Adipose tissue (tissue), 3 donors: Measurements from ENCODE around the gene IDS. TPM values are rescaled to one million over a fixed set of nuclear protein-coding genes. Genes with fewer than 3 reads are reported as not detected.
"Not testable (repeated sequence)": the region's sequence is repeated elsewhere in the genome, so short reads cannot be mapped to it uniquely, and the experiment has no call there.

Source experiments
- H3K27ac ChIP-seq: one replicate; pipeline ENCODE4 v1.5.1; 2013; ENCODE audit warnings: low read depth, low read length
- WGBS, 3 donors: extraction: QIAGEN DNeasy Blood & Tissue Kit; methylation state at CpG; one replicate each; pipeline ENCODE4 v1.1.7; 2013; 5-methylcytosine and 5-hydroxymethylcytosine counted together
- polyA plus RNA-seq, 3 donors: library from polyadenylated mRNA; stranded (reverse); fragments of 200-250 nt; gene quantifications; one replicate each; pipeline ENCODE4 v1.2.3, GENCODE V29; 2013
- donor health status: healthy with polysubstance abuse.
- donor health status: Bipolar disorder and iron deficiency.
- donor health status: healthy.

The IDS gene
- polyA plus RNA-seq, 3 donors = 19.1 to 42.4 (median 35.7) TPM

DNA sequence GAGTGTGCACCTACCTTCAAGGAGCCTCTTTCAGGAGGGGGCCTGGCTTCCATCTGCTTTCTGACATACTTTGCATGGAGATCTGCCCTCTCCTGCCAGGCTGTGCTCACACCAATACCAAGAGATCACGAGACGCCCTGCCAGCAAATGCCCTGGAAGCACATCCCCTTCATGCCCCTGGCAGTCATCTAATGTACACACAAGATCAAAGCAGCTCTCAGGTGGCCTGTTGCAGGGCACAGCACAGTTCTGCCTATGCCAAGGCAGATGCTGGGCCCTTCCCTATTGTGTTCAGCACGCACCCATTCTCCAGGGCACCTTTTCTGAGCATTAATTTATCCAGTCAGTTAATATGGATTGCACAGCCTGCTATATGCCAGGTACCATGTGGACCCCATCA is 27.8 kb upstream of the IDS start:
- WGBS, 3 donors = 100% methylated on average over 1 of the region's 3 CpGs; no CpG with 5 or more reads in 2 of the 3 donors
- not testable (repeated sequence) for H3K27ac ChIP-seq

DNA sequence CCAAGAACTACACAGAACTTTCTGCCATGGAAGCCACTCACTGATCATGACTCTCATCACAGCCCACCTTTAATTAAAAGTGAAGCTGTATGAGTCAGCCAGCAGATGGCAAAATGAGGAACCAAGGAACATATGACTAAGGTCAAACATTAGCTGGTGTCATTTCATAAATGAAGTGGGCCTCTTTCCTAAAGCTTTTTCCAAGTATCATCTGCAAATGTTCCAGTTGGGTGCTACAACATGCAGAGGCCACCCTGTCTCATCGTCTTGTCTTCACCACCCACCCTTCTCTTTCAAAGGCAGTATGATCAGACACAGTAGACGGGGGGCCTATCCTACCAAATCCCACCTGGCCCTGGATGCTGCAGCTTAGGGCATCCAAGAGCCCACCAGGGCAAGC is 26.5 kb upstream of the IDS start:
- 63 to 89% (median 77%) methylated on average over 2 of the region's 2 CpGs for WGBS, 3 donors
- no peak overlapping the region for H3K27ac ChIP-seq

DNA sequence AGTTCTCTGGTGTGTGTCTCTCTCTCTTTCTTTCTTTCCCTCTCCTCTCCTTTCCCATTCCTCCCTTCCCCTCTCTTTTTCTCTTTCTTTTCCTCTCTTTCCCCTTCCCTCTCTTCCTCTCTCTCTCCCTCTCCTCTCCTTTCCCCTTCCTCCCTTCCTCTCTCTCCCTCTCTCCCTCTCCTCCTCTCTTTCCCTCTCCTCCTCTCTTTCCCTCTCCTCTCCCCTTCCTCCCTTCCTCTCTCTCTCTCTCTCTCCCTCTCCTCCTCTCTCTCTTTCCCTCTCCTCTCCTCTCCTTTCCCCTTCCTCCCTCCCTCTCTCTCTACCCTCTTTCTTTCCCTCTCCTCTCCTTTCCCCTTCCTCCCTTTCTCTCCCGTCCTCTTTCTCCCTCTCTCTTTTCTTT is 23.3 kb upstream of the IDS start:
- H3K27ac ChIP-seq = no peak overlapping the region
- WGBS, 3 donors = 42 to 92% (median 78%) methylated on average over 1 of the region's 1 CpG

DNA sequence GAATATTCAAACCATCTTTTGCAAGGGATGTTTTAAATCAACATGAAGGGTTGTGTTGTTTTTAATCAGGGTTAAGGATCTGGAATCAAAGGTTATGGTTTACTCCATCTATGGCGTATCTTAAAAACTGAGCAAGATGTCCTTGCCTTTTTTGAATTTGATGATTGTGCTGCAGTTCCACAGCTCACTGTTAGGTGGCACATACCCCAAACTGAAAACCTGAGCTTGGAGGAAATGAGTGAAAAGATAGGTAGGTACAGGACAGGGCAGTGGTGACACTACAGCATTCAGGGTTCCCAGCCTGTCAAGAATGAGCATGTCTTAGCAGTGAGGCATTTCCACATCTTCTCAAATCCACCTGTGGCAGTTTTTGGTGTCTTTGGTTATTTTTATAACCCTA is 22.6 kb upstream of the IDS start:
- H3K27ac ChIP-seq = no peak overlapping the region

DNA sequence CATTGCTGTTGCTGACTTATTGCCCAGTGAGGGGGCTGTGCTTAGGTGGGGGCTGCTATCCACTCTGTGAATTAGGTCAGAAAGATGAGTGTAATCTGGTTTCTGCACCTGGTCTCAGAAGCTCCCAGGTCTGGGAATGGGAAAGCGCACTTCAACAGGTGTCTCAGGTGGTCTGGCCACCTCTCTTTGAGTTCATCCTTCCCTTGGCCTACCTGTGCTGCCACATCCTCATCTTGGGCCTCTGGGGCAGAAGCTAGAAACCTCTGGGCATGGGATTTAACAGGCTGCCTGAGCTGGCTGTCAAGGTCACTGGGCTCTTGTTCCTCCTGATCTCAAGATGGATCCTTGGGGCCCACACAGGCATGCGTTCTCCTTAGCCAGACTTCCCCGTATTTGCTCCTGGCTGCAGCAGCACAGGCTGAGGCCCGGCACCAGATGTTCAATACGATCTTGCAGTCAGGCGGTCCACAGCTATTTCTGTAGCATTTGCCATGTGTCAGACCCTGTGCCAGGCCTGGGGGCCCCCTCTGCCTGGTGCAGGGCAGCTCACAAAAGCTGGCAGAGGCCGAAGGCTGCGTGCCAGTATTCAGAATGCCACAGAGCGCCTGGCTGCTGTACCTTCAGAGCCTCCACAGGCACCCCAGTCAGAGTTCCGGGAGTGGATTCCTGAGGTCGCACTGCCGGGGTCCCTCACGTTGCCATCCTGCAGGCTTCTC is 21.4 kb upstream of the IDS start:
- not testable (repeated sequence) for H3K27ac ChIP-seq
- WGBS, 3 donors = 65 to 74% (median 68%) methylated on average over 5 to 9 of the region's 13 CpGs

More for the DNA sequence above, 22.6 kb upstream of the IDS start:
- 44 to 70% (median 55%) methylated on average over 1 of the region's 1 CpG for WGBS, 3 donors

DNA sequence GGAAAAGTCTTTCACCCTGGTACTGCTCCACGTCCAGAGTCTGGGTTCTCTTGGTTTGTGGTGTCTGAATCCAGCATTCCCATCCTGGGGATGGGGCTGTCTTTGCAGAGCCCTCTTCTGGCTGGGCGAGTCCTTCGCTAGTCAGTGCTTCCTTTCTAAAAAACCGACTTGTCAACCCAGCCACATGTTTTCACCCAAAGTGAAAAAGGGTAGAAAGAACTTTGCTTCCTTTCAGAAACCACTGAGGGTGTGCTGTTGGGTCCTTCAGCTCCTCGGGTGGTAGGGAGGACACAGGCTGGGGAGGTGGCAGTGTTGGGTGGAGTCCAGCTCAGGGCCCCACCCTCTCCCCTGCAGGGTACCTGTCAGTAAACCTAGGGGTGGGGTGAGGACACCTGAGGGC is 20.8 kb upstream of the IDS start:
- WGBS, 3 donors = 30 to 72% (median 45%) methylated on average over 5 of the region's 5 CpGs
- not testable (repeated sequence) for H3K27ac ChIP-seq

DNA sequence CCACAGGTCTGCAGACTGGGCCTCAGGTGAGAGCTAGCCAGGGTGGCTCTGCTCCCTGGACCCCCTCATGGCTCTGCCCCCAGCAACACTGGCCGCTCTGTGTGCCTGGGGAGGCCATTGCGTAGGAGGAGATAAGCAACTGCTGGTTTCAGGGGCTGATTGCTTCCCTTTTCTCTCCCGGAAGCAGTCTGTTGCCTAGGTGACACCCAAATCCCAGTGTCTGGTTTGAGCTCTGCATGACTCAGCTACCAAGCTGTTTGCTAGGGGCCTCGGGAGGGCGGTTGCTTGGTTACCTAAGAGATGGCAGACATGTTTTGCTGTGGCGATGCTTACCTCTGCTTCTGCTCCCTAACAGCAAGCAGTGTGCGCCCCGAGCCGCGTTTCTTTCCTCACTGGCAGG is 20.3 kb upstream of the IDS start:
- H3K27ac ChIP-seq = not testable (repeated sequence)
- 1 to 60% (median 20%) methylated on average over 2 to 5 of the region's 10 CpGs for WGBS, 3 donors

DNA sequence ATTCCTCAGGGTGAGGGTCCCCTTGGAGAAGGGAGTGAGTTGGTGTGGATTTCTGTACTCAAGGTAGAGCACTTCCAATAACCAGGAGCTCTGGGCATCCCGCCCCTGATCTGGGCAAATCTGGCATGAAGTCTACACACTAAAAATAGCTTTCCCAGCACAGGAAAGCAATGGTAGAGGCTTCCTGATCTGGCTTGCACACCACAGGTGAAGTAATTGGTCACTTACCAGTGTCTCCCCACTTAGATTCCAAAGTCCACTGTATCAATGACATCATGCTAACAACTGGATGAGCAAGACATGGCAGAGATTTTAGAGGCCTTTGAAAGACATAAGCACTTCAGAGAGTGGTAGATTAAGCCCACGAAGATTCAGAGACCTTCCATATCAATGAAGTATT is 17.8 kb upstream of the IDS start:
- WGBS, 3 donors = 49 to 81% (median 74%) methylated on average over 2 of the region's 2 CpGs
- no peak overlapping the region for H3K27ac ChIP-seq

DNA sequence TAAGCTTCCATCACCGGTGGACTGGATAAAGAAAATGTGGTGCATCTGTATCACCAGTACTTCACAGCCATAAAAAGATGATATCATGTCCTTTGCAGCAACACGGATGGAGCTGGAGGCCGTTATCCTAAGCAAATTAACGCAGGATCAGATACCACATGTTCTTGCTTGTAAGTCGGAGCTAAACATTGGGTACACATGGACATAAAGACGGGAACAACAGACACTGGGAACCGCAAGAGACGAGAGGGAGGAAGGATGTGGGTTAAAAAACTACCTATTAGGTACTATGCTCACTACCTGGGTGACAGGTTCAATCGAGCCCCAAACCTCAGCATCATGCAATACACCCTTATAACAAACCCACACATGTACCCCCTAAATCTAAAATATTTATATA is 16.3 kb upstream of the IDS start:
- WGBS, 3 donors = 59 to 84% (median 67%) methylated on average over 9 of the region's 9 CpGs

DNA sequence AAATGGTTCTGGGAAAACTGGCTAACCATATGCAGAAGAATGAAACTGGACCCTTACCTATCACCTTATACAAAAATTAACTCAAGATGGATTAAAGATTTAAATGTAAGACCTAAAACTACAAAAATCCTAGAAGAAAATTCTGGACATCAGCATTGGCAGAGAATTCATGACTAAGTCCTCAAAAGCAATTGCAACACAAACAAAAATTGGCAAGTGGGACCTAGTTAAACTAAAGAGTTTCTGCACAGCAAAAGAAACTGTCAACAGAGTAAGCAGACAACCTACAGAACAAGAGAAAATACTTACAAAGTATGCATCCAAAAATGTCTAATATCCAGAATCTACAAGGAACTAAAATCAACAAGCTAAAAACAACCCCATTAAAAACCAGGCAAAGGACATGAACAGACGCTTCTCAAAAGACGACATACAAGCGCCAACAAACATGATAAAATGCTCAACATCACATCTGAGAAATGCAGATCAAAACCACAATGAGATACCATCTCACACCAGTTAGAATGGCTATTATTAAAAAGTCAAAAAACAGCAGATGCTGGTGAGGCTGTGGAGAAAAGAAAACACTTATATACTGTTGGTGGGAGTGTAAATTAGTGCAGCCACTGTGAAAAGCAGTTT is 15.7 kb upstream of the IDS start:
- WGBS, 3 donors = 49 to 64% (median 57%) methylated on average over 3 of the region's 3 CpGs
- H3K27ac ChIP-seq = not testable (repeated sequence)

More for the DNA sequence above, 16.3 kb upstream of the IDS start:
- H3K27ac ChIP-seq = no peak overlapping the region

DNA sequence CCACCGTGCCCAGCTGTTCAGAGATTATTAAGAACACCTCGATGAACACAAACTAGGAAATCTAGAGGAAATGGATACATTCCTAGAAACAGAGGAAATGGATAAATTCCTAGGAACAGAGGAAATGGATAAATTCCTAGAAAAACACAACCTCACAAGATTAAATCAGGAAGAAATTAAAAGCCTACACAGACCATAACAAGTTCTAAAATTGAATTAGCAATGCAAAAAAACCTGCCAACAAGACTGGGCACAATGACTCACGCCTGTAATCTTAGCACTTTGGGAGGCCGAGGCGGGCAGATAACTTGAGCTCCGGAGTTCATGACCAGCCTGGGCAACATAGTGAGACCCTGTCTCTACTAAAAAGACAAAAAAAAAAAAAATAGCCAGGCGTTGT is 13.1 kb upstream of the IDS start:
- H3K27ac ChIP-seq = no peak overlapping the region

DNA sequence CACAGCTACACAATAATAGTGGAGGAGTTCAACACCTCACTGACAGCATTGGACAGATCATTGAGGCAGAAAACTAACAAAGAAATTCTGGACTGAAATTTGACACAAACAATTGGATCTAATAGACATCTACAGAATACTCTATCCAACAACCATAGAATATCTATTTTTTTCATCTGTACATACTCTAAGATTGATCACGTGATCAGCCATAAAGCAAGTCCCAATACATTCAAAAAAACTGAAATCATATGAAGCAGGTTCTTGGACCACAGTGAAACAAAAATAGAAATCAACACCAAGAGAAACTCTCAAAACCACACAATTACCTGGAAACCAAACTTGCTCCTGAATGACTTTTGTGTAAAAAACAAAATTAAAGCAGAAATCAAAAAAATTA is 12.2 kb upstream of the IDS start:
- no peak overlapping the region for H3K27ac ChIP-seq
- WGBS, 3 donors = 73 to 95% (median 92%) methylated on average over 1 of the region's 1 CpG

More for the DNA sequence above, 13.1 kb upstream of the IDS start:
- WGBS, 3 donors = 58 to 67% (median 61%) methylated on average over 7 of the region's 7 CpGs

DNA sequence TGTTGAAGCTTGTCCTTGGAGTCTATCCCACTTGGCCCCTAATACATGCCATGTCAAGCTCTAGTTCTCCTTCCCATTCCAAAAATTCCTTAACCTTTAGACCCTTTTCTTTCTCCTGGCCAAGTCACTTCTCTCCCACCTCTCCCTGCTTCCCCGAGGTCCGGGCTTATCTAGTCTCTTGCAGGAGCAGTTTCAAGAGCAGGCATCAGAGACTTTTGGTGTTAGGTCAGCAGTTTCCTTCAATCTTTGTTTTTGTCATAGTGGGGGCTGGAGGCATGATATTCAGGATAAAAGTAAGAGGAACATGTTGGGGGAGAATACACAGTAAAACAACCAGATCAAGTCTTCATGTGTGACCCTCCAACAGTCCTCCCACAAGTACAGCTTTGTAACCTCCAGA is 11.5 kb upstream of the IDS start:
- 55 to 82% (median 64%) methylated on average over 2 of the region's 2 CpGs for WGBS, 3 donors
- H3K27ac ChIP-seq = no peak overlapping the region

DNA sequence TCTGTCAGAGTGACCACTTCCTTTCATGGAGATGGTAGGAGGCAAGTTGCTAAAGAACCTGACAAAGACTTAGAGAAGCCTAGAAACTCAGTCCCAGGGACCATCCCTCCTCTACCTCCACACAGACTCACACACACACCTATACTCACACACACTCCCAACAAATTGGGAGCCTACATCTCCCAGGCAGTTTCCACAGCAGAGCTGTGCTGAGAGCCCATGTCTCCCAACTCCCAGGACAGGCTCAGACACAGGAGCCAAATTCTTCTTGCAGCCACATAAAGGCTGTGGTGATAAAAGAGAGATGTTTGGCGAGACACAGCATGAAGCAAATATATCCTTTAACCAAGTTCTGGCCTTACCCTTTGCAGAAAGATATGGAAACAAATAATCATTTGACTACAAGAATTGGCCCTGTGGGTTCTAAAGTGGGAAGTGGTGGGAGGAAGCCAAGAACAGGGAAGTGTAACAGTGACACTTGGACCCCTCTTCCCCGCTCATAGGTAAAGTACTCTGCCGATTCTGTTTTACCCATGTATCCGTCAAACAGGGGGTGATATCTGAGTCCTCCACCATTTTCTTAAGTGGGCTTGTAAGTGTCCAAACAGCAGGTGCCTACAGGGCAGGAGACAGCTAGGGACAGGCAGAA is 11.0 kb upstream of the IDS start:
- no peak overlapping the region for H3K27ac ChIP-seq
- 43 to 84% (median 45%) methylated on average over 4 of the region's 4 CpGs for WGBS, 3 donors

DNA sequence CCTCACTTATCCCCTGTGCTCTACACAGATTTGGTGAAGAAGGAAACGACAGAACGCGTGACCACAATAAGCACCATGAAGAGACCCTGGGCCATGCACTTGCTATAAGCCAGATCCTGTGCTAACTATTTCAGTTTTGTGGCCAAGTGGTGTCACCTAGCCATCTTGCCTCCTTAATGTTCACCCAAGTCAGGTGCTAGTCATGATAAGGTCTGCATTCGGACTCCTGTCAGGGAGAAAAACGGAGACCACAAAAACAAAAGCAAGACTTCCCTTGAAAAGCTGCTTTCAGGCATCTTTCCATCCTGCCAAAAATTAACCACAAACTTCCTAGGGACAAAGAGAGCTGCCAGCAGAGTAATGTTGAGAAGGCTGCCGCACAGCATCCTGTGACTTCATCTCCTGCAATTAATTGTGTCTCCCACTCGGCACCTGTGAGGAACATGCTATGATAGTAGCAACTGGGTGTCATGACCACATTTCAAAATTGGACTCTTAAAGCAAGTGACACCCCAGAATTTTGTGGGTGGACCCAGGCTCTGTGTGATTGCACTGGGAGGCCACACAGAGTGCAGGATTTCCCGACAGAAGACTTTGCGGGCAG is 8.8 kb upstream of the IDS start:
- no peak overlapping the region for H3K27ac ChIP-seq
- WGBS, 3 donors = 40 to 88% (median 46%) methylated on average over 9 of the region's 9 CpGs

DNA sequence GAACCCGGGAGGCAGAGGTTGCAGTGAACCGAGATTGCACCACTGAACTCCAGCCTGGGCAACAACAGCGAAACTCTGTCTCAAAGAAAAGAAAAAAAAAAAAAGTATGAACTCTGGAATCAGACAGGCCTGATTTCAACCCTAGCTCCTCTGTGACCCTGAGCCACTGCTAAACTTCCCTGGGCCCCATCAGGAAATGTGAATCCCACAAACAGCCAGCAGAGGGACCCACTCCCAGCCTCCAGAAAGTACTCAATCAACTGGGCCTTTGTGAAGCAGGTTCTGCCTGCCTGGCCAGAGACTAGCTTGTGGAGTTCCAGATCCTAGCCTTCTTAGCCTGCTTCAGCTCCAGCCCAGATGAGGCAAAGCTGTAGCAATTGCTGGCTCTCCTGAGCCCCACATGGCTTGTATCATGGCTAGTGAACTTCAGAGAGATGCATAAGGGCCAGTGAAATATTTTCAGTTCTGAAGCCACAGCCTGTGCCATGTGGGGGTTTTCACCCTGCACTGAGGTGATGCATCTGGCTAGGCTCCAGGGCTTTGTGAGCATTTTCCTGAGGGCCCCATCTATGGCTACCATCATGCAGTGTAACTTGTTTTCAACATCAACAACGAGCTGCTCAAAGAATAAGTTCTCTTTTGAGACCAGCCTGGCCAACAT is 7.2 kb upstream of the IDS start:
- no peak overlapping the region for H3K27ac ChIP-seq
- 61 to 72% (median 61%) methylated on average over 4 of the region's 4 CpGs for WGBS, 3 donors

DNA sequence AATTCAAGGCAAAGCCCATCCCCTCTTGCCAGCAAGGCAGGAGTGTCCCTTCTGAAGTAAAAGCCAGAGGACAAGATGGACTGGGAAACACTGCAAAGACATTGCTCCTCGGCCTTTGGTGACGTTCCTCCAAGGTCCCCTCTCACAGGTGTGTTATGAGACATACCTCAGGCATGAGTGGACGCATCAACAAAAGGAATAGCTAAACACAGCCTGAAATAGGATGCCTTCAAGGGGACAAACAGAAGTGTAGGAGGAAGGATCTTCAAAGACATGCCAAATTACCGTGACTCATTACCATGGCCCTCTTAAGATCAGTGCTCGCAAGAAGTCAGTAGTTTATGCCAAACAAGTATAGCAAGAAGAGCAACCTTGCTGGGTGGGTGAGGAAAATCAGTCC is 6.0 kb upstream of the IDS start:
- WGBS, 3 donors = 76 to 92% (median 81%) methylated on average over 5 of the region's 5 CpGs
- H3K27ac ChIP-seq = no peak overlapping the region

DNA sequence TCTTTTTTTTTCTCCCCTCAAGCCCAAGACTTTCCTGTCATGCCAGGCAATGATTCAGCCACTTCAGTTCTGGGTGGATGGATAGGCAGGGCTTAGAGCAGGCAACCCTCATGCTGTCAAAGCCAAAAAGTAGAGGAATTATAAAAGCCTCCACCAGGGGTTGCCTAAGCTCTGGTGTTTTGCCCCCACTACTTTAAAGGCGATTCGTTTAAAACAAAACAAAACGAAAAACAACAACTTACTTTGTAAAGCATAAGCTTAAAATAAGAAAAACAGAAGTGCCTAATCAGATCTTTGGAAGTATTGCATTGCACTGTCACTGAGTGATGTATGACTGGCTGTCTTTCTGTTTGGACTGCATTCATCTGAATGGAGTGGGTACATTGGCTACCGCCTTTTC is 5.3 kb upstream of the IDS start:
- 18 to 44% (median 36%) methylated on average over 4 of the region's 4 CpGs for WGBS, 3 donors
- H3K27ac ChIP-seq = no peak overlapping the region

DNA sequence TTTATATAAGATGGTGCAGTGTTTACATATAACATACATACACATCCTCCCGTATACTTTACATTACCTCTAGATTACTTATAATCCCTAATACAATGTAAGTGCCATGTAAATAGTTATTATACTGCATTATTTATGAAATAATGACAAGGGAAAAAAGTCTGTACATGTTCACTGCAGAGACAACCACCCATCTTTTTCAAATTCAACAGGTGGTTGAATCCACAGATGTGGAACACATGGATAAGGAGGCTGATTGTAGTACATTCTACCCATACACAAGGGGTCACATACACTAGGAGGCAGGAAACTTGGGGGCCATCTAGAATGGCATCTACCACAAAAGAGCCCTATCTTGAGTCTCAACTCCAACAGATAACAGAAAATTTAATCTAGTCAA is 3.4 kb upstream of the IDS start:
- WGBS, 3 donors = 71 to 88% (median 76%) methylated on average over 1 of the region's 1 CpG
- H3K27ac ChIP-seq = no peak overlapping the region
